WI38 (cell line): Measurements from ENCODE around the gene KANK4.

Experiments
- H3K4me3 ChIP-seq: 2 replicates; pipeline ENCODE4 v1.5.1; 2011; ENCODE audit warnings: low read depth, mild to moderate bottlenecking, control low read depth, low read length
- TF ChIP-seq, protein P1 (sequence below): IDR thresholded peaks from 2 replicates; pipeline ENCODE4 v1.5.1; 2012; ENCODE audit warnings: low read depth, mild to moderate bottlenecking, control low read depth, low read length

KANK4 gene

DNA sequence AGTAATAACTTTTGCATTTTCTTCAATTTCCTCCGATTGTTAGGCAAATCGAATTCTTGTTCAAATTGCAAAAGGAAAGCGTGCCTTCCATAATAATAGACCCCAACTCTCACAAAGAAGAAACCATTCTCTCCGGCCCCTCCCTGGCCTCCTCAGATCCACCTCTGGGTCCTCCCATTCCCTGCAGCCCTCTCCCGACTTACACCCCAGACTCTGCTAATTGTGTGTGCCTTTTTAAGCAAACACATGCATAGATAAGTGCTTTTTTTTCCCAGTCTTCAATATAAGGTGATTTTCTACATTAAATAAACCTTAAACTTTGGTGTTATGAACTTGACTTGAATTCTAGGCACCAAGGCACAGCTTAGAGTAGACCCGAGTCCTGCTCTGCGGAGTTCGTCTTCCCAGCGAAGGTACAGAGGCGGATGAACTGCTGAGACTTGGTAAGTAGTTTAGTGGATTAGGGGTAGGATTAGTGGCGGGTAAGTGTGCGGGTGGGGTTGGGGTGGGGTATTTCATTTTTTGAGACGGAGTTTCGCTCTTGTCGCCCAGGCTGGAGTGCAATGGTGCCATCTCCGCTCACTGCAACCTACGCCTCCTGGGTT lies 123.0 kb downstream of the KANK4 start:
- H3K4me3 ChIP-seq: no peak overlapping the region
- TF ChIP-seq, protein P1, sequence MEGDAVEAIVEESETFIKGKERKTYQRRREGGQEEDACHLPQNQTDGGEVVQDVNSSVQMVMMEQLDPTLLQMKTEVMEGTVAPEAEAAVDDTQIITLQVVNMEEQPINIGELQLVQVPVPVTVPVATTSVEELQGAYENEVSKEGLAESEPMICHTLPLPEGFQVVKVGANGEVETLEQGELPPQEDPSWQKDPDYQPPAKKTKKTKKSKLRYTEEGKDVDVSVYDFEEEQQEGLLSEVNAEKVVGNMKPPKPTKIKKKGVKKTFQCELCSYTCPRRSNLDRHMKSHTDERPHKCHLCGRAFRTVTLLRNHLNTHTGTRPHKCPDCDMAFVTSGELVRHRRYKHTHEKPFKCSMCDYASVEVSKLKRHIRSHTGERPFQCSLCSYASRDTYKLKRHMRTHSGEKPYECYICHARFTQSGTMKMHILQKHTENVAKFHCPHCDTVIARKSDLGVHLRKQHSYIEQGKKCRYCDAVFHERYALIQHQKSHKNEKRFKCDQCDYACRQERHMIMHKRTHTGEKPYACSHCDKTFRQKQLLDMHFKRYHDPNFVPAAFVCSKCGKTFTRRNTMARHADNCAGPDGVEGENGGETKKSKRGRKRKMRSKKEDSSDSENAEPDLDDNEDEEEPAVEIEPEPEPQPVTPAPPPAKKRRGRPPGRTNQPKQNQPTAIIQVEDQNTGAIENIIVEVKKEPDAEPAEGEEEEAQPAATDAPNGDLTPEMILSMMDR: no peak

DNA sequence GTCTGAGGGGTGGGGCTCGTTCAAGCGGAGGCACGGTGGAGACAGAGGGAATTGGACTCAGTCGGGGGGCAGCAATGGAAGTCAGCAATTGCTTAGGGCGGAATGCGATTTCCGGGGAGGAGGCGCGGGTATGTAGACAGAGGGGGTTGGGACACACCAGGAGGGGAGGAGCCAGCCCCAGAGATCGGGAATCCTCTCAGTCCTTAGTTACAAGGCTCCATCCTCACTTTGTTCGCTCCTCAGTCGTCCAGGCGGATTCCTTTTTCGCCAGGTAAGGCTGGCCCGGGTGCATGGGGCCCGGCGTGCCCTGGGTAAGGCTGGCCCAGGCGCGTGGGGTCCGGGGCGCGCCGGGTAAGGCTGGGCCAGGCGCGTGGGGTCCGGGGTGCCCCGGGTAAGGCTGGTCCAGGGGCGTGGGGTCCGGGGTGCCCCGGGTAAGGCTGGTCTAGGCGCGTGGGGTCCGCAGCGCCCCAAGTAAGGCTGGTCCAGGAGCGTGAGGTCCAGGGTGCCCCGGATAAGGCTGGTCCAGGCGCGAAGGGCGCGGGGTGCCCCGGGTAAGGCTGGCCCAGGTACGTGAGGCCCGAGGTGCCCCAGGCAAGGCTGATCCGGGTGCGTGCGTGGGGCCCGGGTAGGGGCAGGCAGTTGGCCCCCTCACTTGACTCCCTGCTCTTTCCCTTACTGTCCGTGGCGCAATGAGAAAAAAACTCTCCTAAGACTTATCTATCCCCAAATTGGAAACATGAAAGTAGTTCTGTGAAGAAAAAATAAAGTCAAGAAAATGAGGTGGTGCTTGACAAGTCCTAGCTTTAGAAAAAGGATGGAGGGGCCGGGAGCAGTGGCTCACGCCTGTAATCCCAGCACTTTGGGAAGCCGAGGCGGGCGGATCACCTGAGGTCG lies 124.3 kb downstream of the KANK4 start, which contains the start of gene L1TD1:
Gene L1TD1, plus strand, starts transcription at position 199 of the 894 bp plus-strand sequence. CDS start 11,780 bp downstream, outside the sequence.
- H3K4me3 ChIP-seq: no peak within 1 kb of the TSS
- TF ChIP-seq, protein P1: no peak

DNA sequence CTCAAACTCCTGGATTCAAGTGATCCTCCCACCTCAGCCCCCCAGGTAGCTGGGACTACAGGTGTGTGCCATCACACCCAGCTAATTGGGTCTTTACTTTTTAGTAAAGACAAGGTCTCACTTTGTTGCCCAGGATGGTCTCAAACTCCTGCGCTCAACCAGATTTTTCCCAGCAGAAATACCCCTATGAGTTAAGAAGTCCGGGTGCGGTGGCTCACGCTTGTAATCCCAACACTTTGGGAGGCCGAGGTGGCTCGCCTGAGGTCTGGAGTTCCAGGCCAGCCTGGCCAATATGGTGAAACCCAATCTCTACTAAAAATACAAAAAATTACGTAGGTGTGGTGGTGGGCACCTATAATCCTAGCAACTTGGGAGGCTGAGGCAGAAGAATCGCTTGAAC lies 131.1 kb downstream of the KANK4 start:
- no peak overlapping the region for H3K4me3 ChIP-seq
- TF ChIP-seq, protein P1: no peak

DNA sequence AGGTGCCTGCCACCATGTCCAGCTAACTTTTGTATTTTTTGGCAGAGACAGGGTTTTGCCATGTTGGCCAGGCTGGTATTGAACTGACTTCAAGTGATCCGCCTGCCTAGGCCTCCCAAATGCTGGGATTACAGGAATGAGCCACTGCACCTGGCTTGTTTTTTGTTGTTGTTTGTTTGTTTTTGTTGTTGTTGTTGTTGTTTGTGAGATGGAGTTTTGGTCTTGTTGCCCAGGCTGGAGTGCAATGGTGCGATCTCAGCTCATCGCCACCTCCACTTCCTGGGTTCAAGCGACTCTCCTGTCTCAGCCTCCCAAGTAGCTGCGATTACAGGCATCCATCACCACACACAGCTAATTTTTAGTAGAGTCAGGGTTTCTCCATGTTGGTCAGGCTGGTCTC lies 131.7 kb downstream of the KANK4 start:
- H3K4me3 ChIP-seq: no peak overlapping the region
- TF ChIP-seq, protein P1: no peak
